Neutrophil (primary cell): ENCODE measurements around the gene TRPM2.

ENCODE experiments used
- H3K27ac ChIP-seq: fragments of 200-600 bp; sonication (generic); 2 replicates; pipeline ENCODE4 v1.5.1; 2016; ENCODE audit warnings: mild to moderate bottlenecking, moderate library complexity
- H3K27me3 ChIP-seq: fragments of 200-600 bp; sonication (generic); 2 replicates; pipeline ENCODE4 v1.6.0; 2016; ENCODE audit warnings: mild to moderate bottlenecking
- H3K36me3 ChIP-seq: fragments of 200-600 bp; sonication (generic); 2 replicates; pipeline ENCODE4 v1.5.1; 2017
- H3K4me1 ChIP-seq, 2 experiments: fragments of 200-600 bp in 1 of 2; sonication (generic) in 1 of 2; 1 replicate in 1 of 2; 2 replicates in 1 of 2; pipeline versions ENCODE4 v1.5.1 to v1.6.1; 2013 to 2016; ENCODE audit warnings: low read depth in 1 of 2, low read length in 1 of 2, mild to moderate bottlenecking in 1 of 2, moderate library complexity in 1 of 2; ENCODE audit not compliant: control insufficient read depth in 1 of 2, insufficient read depth in 1 of 2
- H3K4me3 ChIP-seq, 2 experiments: fragments of 200-600 bp in 1 of 2; sonication (generic) in 1 of 2; 1 replicate in 1 of 2; 2 replicates in 1 of 2; pipeline ENCODE4 v1.5.1; 2013 to 2016; ENCODE audit warnings: low read depth in 1 of 2, low read length in 1 of 2, mild to moderate bottlenecking in 1 of 2, moderate library complexity in 1 of 2
- H3K9me3 ChIP-seq: fragments of 200-600 bp; sonication (generic); 2 replicates; pipeline ENCODE4 v1.5.1; 2016
- TF ChIP-seq, protein P1 (sequence below): fragments of 200-600 bp; sonication (generic); IDR thresholded peaks from 2 replicates; pipeline ENCODE4 v1.5.1; 2016; ENCODE audit warnings: antibody characterized with exemption

TRPM2 gene

DNA sequence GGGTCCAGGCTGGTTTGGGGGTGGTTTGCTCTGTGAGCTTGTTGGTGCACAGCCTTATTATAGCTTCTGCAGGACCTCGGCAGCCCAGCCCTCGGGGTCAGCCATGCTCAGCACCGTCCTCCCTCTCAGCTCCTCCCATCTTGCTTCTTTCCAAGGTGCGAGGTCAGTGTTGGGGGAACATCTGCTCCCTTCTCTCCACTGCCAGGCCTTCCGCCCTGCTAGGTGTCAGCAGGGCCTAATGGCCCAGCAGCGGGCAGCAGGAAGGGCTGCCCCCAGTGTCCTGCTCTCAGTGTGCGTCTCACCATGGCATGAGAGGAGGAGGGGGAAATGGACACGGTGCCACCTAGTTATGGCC lies 65.4 kb downstream of the TRPM2 start:
- no peaks in the 10 kb centered on the region for H3K9me3 ChIP-seq
- no peaks in the 10 kb centered on the region for H3K4me1 ChIP-seq
- H3K27me3 ChIP-seq = no peaks in the 10 kb centered on the region
- H3K4me3 ChIP-seq = no peak overlapping the region
- H3K36me3 ChIP-seq = peaks cover 92% of the 10 kb centered on the region
- no peak overlapping the region for H3K27ac ChIP-seq
- TF ChIP-seq, protein P1, sequence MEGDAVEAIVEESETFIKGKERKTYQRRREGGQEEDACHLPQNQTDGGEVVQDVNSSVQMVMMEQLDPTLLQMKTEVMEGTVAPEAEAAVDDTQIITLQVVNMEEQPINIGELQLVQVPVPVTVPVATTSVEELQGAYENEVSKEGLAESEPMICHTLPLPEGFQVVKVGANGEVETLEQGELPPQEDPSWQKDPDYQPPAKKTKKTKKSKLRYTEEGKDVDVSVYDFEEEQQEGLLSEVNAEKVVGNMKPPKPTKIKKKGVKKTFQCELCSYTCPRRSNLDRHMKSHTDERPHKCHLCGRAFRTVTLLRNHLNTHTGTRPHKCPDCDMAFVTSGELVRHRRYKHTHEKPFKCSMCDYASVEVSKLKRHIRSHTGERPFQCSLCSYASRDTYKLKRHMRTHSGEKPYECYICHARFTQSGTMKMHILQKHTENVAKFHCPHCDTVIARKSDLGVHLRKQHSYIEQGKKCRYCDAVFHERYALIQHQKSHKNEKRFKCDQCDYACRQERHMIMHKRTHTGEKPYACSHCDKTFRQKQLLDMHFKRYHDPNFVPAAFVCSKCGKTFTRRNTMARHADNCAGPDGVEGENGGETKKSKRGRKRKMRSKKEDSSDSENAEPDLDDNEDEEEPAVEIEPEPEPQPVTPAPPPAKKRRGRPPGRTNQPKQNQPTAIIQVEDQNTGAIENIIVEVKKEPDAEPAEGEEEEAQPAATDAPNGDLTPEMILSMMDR = no peak

- no peaks in the 10 kb centered on the region for H3K9me3 ChIP-seq
- no peak overlapping the region for H3K27ac ChIP-seq
- TF ChIP-seq, protein P1 = no peak
- no peak overlapping the region for H3K4me3 ChIP-seq
- no peaks in the 10 kb centered on the region for H3K4me1 ChIP-seq
- H3K27me3 ChIP-seq = no peaks in the 10 kb centered on the region
- peaks cover 92% of the 10 kb centered on the region for H3K36me3 ChIP-seq
These were observed 66.3 kb downstream of the TRPM2 start for GRCh38 chr21:44419679-44420078.

DNA sequence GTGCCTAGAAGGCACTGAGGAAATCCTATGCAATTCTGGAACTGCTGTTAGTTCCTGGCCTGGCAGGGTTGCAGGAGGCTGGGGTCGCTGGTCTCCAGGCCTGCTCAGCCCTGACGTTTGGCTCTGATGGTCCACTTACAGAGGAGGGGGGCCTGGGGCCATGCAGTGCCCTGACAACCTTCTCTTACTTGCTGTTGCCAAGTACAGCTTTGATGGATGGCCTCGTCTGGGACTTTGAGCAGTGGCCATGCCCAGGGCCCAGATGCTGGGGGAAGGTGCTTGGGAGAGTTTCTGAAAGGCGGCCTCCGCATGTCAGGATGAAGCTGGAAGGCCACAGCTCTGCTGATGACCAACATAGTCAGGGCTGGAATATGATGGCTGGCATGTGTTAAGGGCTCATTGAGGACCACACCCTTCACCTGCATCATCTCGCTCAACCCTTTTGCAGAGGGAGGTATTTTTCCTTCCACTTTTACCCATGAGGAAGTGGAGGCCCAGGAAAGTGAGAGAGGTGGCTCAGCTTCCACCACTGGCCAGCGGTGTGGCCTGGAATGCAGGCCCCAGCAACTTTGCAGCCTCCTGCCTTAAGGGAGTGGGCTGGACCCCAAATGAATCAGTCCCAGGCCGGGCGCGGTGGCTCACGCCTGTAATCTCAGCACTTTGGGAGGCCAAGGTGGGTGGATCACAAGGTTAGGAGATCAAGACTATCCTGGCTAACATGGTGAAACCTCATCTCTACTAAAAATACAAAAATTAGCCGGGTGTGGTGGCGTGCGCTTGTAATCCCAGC lies 67.2 kb downstream of the TRPM2 start:
- no peak overlapping the region for H3K27ac ChIP-seq
- H3K9me3 ChIP-seq = no peaks in the 10 kb centered on the region
- H3K4me1 ChIP-seq = peaks cover 0 to 2% of the 10 kb centered on the region in 2 experiments
- H3K36me3 ChIP-seq = peaks cover 92% of the 10 kb centered on the region
- no peak overlapping the region for H3K4me3 ChIP-seq
- no peaks in the 10 kb centered on the region for H3K27me3 ChIP-seq
- TF ChIP-seq, protein P1 = no peak

GRCh38 chr21:44421901-44422840 lies 68.8 kb downstream of the TRPM2 start:
- TF ChIP-seq, protein P1 = no peak
- peaks cover 92% of the 10 kb centered on the region for H3K36me3 ChIP-seq
- no peak overlapping the region for H3K4me3 ChIP-seq
- peaks cover 0 to 4% of the 10 kb centered on the region in 2 experiments for H3K4me1 ChIP-seq
- no peak overlapping the region for H3K27ac ChIP-seq
- no peaks in the 10 kb centered on the region for H3K9me3 ChIP-seq
- no peaks in the 10 kb centered on the region for H3K27me3 ChIP-seq

DNA sequence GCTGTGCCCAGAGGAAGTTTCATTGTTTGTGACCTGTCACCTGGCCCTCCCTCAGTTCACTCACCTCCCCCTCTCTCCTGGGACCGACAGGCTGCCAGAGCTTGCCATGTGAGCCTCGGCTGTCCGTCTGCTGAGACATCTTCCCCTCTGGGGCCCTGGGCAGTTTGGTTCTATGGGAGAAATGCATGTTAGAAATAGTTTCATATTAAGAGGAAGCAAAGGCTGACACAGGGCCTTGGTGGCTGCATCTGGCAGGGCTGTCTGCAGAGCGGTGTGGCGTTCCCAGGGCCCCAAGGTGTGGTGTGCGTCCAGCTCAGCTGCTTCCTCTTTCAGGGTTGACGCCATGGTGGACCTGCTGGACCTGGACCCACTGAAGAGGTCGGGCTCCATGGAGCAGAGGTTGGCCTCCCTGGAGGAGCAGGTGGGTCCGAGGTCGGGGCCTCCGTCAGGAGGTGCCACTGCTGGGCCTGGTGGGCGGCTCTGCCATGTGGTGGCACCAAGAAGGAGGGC lies 69.9 kb downstream of the TRPM2 start:
- peaks cover 0 to 4% of the 10 kb centered on the region in 2 experiments for H3K4me1 ChIP-seq

More for the DNA sequence above, 69.9 kb downstream of the TRPM2 start:
- no peak overlapping the region for H3K27ac ChIP-seq
- H3K36me3 ChIP-seq = peaks cover 88% of the 10 kb centered on the region
- no peaks in the 10 kb centered on the region for H3K9me3 ChIP-seq
- TF ChIP-seq, protein P1 = no peak
- H3K27me3 ChIP-seq = no peaks in the 10 kb centered on the region
- no peak overlapping the region for H3K4me3 ChIP-seq
